ENCODE results near the gene TNS3.

The TNS3 gene

DNA sequence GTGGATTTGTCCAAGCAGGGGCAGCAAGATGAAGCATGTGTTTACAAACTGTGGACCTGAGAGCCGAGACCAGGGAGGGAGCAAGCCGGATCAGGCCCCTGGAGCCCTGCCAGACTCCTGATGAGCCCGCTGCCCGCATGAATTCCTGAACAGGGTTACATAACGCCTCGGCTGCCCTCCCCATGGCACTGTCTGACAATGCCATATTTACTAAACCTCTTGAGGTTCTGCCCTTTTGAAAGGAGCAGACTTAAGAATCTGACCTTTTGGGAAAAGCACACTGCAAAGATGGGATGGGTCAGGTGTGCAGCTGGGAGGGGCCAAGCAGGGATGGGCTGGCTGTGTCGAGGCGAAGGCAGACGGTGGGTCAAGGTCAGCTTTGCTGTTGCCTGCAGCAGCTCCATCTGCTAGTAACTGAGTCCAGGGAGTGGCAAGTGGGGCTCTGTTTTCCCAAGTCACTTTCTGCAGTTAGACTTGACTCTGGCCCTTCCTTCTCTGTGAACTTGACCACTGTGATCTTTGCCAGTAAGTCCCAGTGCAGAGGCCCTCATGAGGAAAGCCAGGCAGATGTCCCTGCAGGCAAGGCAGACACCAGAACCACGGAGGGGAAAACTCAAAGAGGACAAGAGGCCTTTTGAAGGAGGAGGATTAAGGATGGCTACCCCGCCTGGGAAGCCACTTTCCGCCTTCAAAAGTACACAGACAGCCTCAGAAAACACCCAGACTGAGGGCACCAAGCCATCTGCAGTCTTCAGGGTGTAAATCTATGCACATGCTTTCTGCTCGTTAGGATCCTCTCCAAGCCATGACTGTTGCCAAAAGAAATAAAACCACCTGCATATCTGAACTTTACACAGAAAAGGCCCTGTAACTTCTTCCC lies 175.8 kb downstream of the TNS3 start:
- DNase-seq (no peak), ATAC-seq (replicated peaks) (no peak)
- no peaks in the 10 kb centered on the region for H3K36me3 Mint-ChIP-seq (ENCODE audit: insufficient read depth)

DNA sequence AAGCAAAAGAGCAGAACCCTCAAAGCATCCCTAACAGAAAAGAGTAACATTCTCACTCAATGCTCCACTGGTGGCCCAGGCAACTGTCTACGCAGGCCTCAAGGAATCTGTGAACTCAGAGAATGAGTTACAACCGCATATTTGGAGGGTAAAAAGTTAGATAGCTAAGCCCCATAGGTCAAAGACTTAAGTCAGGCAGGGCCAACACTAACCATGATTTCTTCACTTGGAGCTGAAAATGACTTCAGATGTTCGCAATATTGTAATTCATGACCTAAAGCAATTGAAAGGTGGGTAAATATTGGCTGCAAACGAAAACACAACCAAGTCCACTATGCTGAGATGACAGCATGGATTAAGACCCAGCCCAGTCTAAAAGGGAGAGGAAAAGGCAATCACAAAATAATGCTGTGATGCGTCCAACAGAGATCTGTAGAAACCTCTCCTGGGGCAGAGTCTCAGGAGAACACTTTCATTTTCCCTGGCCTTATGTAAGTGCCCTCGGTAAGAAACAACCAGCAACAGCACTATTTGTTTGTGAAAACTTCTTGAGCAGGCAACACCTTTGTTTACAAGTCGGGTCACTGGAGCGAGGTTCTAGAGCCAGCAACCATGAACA lies 176.5 kb downstream of the TNS3 start:
- H3K4me3 Mint-ChIP-seq, result no peak overlapping the region
- no peaks in the 10 kb centered on the region for H3K4me1 Mint-ChIP-seq (ENCODE audit: low read depth in 2 of 2)
- no peaks in the 10 kb centered on the region for H3K27me3 Mint-ChIP-seq
- DNase-seq (no peak), ATAC-seq (replicated peaks) (no peak)
- no peaks in the 10 kb centered on the region for H3K36me3 Mint-ChIP-seq (ENCODE audit: insufficient read depth)
- H3K27ac Mint-ChIP-seq, result no peak overlapping the region
- peaks cover 0 to 7% of the 10 kb centered on the region in 2 donors for H3K9me3 Mint-ChIP-seq

More for the DNA sequence above, 175.8 kb downstream of the TNS3 start:
- H3K9me3 Mint-ChIP-seq, result peaks cover 0 to 7% of the 10 kb centered on the region in 2 donors
- no peak overlapping the region for H3K27ac Mint-ChIP-seq
- no peaks in the 10 kb centered on the region for H3K4me1 Mint-ChIP-seq (ENCODE audit: low read depth in 2 of 2)
- no peak overlapping the region for H3K4me3 Mint-ChIP-seq
- no peaks in the 10 kb centered on the region for H3K27me3 Mint-ChIP-seq

DNA sequence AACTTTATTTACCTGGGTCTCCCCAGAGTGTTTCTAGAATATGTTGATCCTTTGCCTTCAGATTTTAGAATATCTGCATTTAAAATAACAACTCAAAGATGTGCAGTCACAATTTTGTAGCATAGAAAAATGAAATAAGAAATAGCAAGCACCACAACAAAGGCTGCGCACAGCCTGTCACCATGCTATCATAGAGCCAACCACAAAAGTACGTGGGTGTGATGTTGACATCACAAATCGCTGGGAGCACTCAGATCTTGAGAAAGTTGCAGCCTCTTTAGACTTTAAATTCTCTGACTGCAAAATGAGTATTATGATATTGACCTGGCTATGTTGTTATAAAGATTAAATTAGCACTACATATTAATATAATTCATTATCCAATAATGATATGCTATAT lies 177.9 kb downstream of the TNS3 start:
- Mint-ChIP-seq H3K36me3 (ENCODE audit: insufficient read depth) (no peaks in the 10 kb centered on the region), H3K9me3 (peaks cover 0 to 7% of the 10 kb centered on the region in 2 donors), H3K27me3 (no peaks in the 10 kb centered on the region), H3K27ac (no peak overlapping the region), H3K4me3 (no peak overlapping the region), H3K4me1 (ENCODE audit: low read depth in 2 of 2) (no peaks in the 10 kb centered on the region)
- DNase-seq, result no peak
- no peak for ATAC-seq (replicated peaks)

DNA sequence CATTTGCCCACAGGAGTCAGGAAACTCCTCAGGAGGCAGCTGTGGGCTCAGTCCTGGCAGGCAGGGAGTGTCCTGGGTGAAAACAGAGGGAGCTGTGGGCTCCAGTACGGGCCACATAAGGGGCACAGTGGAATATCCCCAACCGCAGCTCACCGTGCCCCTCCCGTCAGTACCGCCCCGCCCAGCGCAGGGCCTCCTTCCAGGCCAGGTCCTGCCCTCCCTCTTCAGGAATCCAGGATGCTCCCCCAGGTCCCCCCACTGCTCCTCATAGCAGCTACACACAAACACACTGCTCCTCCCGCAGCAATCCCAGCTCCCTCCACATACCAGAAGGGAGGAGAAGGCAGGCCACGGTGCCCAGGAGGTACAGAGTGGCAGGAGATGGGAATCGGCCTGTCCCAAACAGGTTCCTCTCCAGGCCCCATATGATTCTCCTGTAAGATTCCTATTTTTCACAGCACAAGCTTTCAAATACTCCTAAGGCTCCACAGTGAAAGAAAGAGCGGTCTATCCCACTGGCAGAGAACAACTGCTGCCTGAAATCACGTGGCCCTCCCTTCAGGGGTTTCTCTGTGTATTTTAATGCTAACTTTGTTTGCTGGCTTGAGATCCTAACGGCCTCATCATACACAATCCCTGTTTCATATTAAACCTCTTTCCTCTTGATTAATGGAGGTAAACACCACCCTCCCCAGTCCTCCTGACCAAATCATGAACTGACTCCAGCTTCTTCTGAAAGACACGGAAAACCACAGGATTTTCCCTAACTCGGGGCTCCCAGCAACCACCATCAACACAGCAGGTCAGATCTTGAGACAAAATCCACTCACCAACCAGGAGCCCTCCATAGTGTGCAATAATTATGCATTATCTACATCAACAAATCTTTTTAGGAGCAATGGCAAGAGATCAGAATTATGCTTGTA lies 178.7 kb downstream of the TNS3 start:
- Mint-ChIP-seq H3K36me3 (ENCODE audit: insufficient read depth) (no peaks in the 10 kb centered on the region), H3K9me3 (peaks cover 0 to 7% of the 10 kb centered on the region in 2 donors), H3K27ac (no peak overlapping the region), H3K27me3 (no peaks in the 10 kb centered on the region), H3K4me1 (ENCODE audit: low read depth in 2 of 2) (no peaks in the 10 kb centered on the region), H3K4me3 (no peak overlapping the region)
- no peak for ATAC-seq (replicated peaks)
- no peak for DNase-seq

DNA sequence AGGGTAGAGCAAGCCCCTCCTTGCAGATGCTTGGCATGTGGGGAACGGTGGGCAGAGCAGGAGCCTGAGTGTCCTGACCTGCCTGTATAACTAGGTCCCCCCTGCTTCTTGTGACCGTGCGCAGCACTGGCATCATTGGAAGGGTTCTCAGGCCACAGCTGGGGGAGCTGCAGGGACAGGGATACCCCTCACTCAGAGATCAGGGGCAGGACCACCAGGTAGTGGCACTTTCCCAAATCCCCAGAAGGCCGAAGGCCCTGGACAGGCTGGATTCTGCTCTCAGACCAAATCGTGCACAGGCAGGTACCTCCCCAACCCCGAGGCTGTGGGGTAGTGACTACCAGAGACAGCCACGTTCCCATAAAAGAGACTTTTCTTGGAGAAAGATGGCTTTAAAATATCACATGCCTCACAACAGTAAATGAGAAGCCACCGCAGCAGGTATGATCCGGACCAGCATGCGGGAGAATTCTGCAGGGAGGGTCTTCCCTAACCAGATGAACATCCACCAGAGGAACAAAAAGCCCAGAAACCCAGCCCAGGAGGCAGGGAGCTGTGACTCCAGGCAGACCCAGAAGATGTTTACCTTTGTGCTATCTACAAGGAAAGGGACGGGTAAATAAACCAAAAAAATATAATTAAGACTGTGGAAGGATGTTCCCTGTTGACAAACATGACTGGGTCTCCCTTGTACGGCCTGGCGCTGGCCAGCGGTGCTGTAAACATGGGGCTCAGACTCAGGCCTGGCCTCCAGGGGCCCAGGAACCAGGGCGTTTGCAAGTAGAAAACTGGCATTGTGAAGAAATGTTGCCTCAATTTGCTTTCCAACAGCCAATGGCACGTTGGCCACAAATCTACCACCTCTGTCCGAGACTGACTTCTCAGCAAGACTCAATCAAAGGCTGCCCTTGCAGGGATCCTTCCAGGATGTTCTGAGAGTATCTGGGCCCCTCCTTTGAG lies 180.0 kb downstream of the TNS3 start:
- no peak for ATAC-seq (replicated peaks)
- Mint-ChIP-seq H3K4me1 (ENCODE audit: low read depth in 2 of 2) (no peaks in the 10 kb centered on the region), H3K9me3 (peaks cover 0 to 6% of the 10 kb centered on the region in 2 donors), H3K27ac (no peak overlapping the region), H3K27me3 (no peaks in the 10 kb centered on the region), H3K36me3 (ENCODE audit: insufficient read depth) (no peaks in the 10 kb centered on the region), H3K4me3 (no peak overlapping the region)
- DNase-seq, result no peak

DNA sequence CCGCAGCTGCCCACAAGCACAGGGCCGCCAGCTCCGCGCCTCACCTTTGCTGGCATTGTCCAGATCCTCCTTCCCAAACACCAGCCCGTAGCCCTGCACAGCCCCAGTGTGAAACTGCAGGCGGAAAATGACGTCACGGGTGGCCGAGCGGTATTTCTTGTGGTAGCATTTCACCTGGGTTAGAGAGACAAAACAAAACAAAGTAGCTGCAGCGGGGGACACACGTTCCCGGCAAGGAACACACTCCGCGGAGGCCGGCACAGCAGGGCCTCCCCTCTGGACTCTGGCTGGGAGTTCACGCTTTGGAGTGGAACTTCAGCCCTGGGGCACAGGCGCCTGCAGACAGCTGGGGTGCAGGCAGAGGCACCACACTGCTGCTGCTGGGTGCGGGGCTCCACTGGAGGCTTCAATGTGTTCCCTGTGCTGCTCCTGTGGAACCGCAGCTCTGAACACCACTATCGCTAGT lies 181.1 kb downstream of the TNS3 start:
- no peaks in the 10 kb centered on the region for H3K36me3 Mint-ChIP-seq (ENCODE audit: insufficient read depth)

DNA sequence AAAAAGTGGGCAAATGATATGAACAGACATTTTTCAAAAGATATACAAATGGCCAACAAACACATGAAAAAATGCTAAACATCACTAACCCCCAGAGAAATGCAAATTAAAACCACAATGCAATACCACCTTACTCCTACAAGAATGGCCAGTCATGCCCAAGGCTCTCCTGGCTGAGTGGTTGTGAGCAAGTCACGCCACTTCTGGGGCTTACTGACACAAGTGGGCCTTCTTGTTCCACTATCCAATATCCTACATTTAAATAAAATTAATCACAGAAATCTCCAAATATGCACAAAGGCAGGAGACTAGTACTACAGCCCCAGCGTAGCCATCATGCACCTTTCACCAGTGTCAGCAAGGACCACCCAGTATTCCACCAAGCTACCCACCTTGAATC lies 181.9 kb downstream of the TNS3 start:
- H3K4me1 Mint-ChIP-seq (ENCODE audit: low read depth in 2 of 2), result no peaks in the 10 kb centered on the region
- no peak overlapping the region for H3K27ac Mint-ChIP-seq
- ATAC-seq (replicated peaks) (no peak), DNase-seq (no peak)
- H3K27me3 Mint-ChIP-seq, result no peaks in the 10 kb centered on the region
- H3K36me3 Mint-ChIP-seq (ENCODE audit: insufficient read depth), result no peaks in the 10 kb centered on the region
- H3K4me3 Mint-ChIP-seq, result no peak overlapping the region
- peaks cover 0 to 5% of the 10 kb centered on the region in 2 donors for H3K9me3 Mint-ChIP-seq

More for the DNA sequence above, 181.1 kb downstream of the TNS3 start:
- H3K9me3 Mint-ChIP-seq, result peaks cover 0 to 3% of the 10 kb centered on the region in 2 donors
- no peaks in the 10 kb centered on the region for H3K4me1 Mint-ChIP-seq (ENCODE audit: low read depth in 2 of 2)
- H3K27ac Mint-ChIP-seq, result no peak overlapping the region
- no peak overlapping the region for H3K4me3 Mint-ChIP-seq
- H3K27me3 Mint-ChIP-seq, result no peaks in the 10 kb centered on the region
- ATAC-seq (replicated peaks) (no peak), DNase-seq (no peak)

DNA sequence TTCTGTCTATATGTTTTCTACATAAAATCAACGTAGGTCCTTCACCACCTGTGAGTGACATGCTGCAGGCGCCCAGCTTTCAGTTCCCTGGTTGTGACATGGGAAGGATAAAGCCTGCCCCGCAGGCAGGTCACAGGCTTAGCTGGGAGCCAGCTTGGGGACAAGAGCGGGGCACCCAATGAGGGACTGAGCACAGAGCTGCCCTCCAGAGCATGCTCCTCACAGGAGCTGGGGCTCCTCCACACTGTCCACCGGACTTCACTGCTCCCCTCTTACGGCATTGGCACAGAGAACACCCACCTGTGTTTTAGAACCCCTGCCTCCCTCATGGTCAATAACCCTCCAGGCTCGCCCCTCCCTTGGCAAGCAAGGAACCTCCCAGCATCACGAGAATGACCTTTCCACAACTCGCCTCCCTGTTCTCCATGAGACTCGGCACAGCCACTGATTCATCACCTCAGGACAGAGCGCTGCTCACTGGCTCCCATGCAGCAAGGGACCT lies 187.1 kb downstream of the TNS3 start:
- ATAC-seq (replicated peaks) (no peak), DNase-seq (no peak)
- Mint-ChIP-seq H3K36me3 (ENCODE audit: insufficient read depth) (no peaks in the 10 kb centered on the region), H3K27me3 (no peaks in the 10 kb centered on the region), H3K4me1 (ENCODE audit: low read depth in 2 of 2) (no peaks in the 10 kb centered on the region), H3K27ac (no peak overlapping the region), H3K4me3 (no peak overlapping the region), H3K9me3 (peaks cover 0 to 7% of the 10 kb centered on the region in 2 donors)

DNA sequence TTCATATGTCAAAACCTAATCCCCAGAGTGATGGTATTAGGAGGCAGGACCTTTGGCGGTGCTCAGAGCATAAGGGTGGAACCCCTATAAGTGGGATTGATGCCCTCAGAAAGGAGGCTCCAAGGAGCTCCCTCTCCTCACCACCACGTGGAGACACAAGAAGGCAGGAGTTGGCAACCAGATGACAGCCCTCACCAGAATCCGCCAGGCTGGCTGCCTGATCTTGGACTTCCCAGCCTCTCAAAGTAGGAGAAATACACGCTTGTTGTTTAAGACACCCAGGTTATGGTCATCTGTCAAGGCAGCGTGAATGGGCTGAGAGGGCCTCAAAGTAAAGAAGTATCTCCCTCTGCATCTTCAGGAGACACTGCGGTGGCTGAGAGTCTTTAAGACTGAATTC lies 187.7 kb downstream of the TNS3 start:
- no peaks in the 10 kb centered on the region for H3K36me3 Mint-ChIP-seq (ENCODE audit: insufficient read depth)
- DNase-seq (no peak), ATAC-seq (replicated peaks) (no peak)
- no peaks in the 10 kb centered on the region for H3K4me1 Mint-ChIP-seq (ENCODE audit: low read depth in 2 of 2)
- H3K4me3 Mint-ChIP-seq, result no peak overlapping the region
- H3K9me3 Mint-ChIP-seq, result peaks cover 0 to 7% of the 10 kb centered on the region in 2 donors
- H3K27me3 Mint-ChIP-seq, result no peaks in the 10 kb centered on the region
- H3K27ac Mint-ChIP-seq, result no peak overlapping the region

DNA sequence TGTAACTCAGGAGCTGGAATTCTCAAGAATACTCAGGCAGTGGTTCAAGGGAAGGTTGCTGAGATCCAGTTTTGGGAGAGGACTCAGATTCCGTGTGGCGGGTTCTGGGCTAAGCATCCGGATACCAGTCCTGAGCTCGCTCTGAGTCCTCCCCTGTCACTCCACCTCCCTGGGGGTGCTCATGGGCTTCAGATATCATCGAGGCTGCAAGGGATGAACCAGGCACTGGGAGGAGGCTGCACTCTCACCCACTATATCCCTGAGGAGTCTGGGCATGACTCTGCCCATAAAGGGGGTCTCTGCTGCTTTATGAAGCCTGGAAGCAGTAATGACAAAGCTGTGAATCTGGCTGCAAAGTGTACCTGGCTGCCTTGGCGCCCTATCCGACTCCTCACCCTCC lies 188.5 kb downstream of the TNS3 start:
- Mint-ChIP-seq H3K4me1 (ENCODE audit: low read depth in 2 of 2) (no peaks in the 10 kb centered on the region), H3K27ac (no peak overlapping the region), H3K4me3 (no peak overlapping the region), H3K36me3 (ENCODE audit: insufficient read depth) (no peaks in the 10 kb centered on the region), H3K9me3 (peaks cover 0 to 7% of the 10 kb centered on the region in 2 donors), H3K27me3 (no peaks in the 10 kb centered on the region)
- no peak for DNase-seq
- no peak for ATAC-seq (replicated peaks)

DNA sequence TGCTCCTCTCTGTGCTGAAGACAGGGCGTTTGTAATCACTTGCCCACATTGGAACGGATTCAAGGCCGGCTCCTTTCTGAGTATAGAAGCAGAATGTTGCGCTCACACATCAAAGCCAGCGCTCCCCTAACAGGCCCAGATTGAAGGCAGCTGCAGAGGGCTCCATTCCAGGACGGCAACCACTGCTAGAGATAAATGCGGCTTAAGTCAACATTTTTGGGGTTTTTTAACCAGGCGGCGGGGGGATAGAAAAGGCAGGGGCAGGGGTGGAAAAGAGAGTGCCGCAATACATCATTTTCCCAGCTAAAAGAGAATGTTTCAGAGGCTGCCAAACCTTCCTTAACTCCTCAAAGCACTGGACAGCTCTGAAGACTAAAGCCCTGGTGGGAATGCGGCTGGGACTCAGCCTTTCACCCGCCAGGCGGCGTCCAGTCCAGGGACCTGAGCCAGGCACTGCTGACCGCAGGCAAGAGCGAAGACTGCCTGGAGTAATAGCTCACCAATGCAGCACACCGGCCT lies 189.6 kb downstream of the TNS3 start:
- Mint-ChIP-seq H3K27ac (no peak overlapping the region), H3K4me3 (no peak overlapping the region), H3K27me3 (no peaks in the 10 kb centered on the region), H3K9me3 (peaks cover 0 to 7% of the 10 kb centered on the region in 2 donors), H3K4me1 (ENCODE audit: low read depth in 2 of 2) (no peaks in the 10 kb centered on the region), H3K36me3 (ENCODE audit: insufficient read depth) (no peaks in the 10 kb centered on the region)
- ATAC-seq (replicated peaks) (no peak), DNase-seq (no peak)

DNA sequence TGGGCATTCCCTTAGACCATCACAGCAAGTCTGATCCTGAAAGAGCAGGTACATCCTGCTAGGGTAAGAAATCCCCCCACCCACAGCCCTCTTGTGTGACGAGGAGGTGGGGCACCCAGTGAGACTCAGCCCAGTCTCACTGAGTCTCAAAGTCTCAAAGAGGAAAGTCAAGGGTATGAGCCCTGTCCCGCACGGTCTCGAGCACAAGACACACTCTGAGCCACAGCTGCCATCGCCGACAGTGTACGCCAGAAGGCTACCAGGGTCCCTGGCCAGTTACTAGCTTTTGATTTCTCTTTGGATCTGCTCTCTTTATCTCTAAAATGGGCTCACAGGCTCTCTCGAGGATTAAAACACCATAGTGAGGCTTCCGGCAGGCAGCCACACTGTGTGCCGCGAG lies 190.2 kb downstream of the TNS3 start:
- H3K36me3 Mint-ChIP-seq (ENCODE audit: insufficient read depth), result no peaks in the 10 kb centered on the region
- H3K27me3 Mint-ChIP-seq, result peaks cover 0 to 2% of the 10 kb centered on the region in 2 donors
- no peak for ATAC-seq (replicated peaks)
- no peak overlapping the region for H3K27ac Mint-ChIP-seq
- H3K4me3 Mint-ChIP-seq, result no peak overlapping the region
- H3K9me3 Mint-ChIP-seq, result peaks cover 0 to 7% of the 10 kb centered on the region in 2 donors
- DNase-seq, result no peak
- no peaks in the 10 kb centered on the region for H3K4me1 Mint-ChIP-seq (ENCODE audit: low read depth in 2 of 2)
